Posterior vena cava (tissue), 2 donors: ENCODE results near the gene MAU2. TPM values are rescaled to one million over a fixed set of nuclear protein-coding genes. Genes with fewer than 3 reads are reported as not detected.
A peak's percentile ranks its signal among the peaks of the same experiment; 100 is the strongest.
"Not testable (repeated sequence)": the region's sequence is repeated elsewhere in the genome, so short reads cannot be mapped to it uniquely, and the experiment has no call there.

Experiments used
- DNase-seq: peaks from one replicate; pipeline ENCODE4 v3.0.0-alpha.2; 2020; ENCODE audit warnings: low spot score
- intact Hi-C, 2 donors: fragments of 100-400 bp; cut with DNase I; formaldehyde crosslinking; loops; one replicate each; pipeline versions ENCODE4 v1.14.1 to v1.14.2; 2022 to 2023
- total RNA-seq, 2 donors: library from RNA; stranded (reverse); fragmentation: NEBNext Ultra II Directional; extraction: Animal tissue kit (Norgen Biotek cat#: 25700); gene quantifications; one replicate each; pipeline ENCODE4 v1.2.1, GENCODE V29; 2021
- donor health status: DM: yes; HTN: yes; CAD: no.
- donor health status: DM: yes; HTN: yes; CAD: no.

Gene MAU2
- total RNA-seq, 2 donors from 2014 or later = 37.1 to 42.0 TPM

- no peak for DNase-seq
- intact Hi-C loops = loop anchor here (5.0 kb wide), 1 partner anchor 124 kb away; no protein-coding TSS in a partner anchor
Observed at GRCh38 chr19:19368087-19368486, 47.5 kb downstream of the MAU2 start.

GRCh38 chr19:19371059-19371458 is 50.4 kb downstream of the MAU2 start:
- no peak for DNase-seq
- intact Hi-C loops = no loop called here

- no peak for DNase-seq
- intact Hi-C loops = no loop called here
Observed at GRCh38 chr19:19372656-19373416, 52.2 kb downstream of the MAU2 start.

GRCh38 chr19:19379527-19379926 is 58.9 kb downstream of the MAU2 start:
- no peak for DNase-seq
- intact Hi-C loops = no loop called here

GRCh38 chr19:19380316-19380715 is 59.7 kb downstream of the MAU2 start:
- not testable (repeated sequence) for DNase-seq
- intact Hi-C loops = loop anchor here in 1 of 2 donors (5.0 kb wide), 1 partner anchor 107 kb away; no protein-coding TSS in a partner anchor

GRCh38 chr19:19381007-19381926 is 60.6 kb downstream of the MAU2 start:
- DNase-seq = no peak
- intact Hi-C loops = loop anchor here in 1 of 2 donors (5.0 kb wide), 1 partner anchor 106 kb away; no protein-coding TSS in a partner anchor

GRCh38 chr19:19382118-19382517 is 61.5 kb downstream of the MAU2 start:
- DNase-seq = no peak
- intact Hi-C loops = loop anchor here in 1 of 2 donors (5.0 kb wide), 1 partner anchor 105 kb away; no protein-coding TSS in a partner anchor

- DNase-seq = no peak
- intact Hi-C loops = loop anchor here in 1 of 2 donors (5.0 kb wide), 1 partner anchor 103 kb away; no protein-coding TSS in a partner anchor
Observed at GRCh38 chr19:19384486-19384885, 63.9 kb downstream of the MAU2 start.

- DNase-seq = peak; percentile 100
- intact Hi-C loops = no loop called here
Observed at GRCh38 chr19:19385131-19385895, 64.7 kb downstream of the MAU2 start.

GRCh38 chr19:19385896-19386869 is 65.6 kb downstream of the MAU2 start:
- intact Hi-C loops = no loop called here
- DNase-seq = no peak

- no peak for DNase-seq
- intact Hi-C loops = no loop called here
Observed at GRCh38 chr19:19387108-19387507, 66.5 kb downstream of the MAU2 start.

GRCh38 chr19:19388568-19389555 is 68.2 kb downstream of the MAU2 start:
- no peak for DNase-seq

GRCh38 chr19:19389683-19390082 is 69.1 kb downstream of the MAU2 start:
- intact Hi-C loops, DNase-seq: not testable (repeated sequence)

More at GRCh38 chr19:19388568-19389555, 68.2 kb downstream of the MAU2 start:
- intact Hi-C loops = no loop called here

- DNase-seq, intact Hi-C loops: not testable (repeated sequence)
Observed at GRCh38 chr19:19394333-19394732, 73.7 kb downstream of the MAU2 start.

GRCh38 chr19:19399733-19400433 is 79.3 kb downstream of the MAU2 start:
- DNase-seq = no peak
- intact Hi-C loops = no loop called here

- intact Hi-C loops = no loop called here
- no peak for DNase-seq
Observed at GRCh38 chr19:19402656-19403372, 82.2 kb downstream of the MAU2 start.
